OCI-LY1 (cell line): Measurements from ENCODE around the gene NR2F6.

Source experiments
- EZH2 ChIP-seq: fragments of 200-600 bp; sonication (generic), shearing (Covaris generic); IDR thresholded peaks from 2 replicates; pipeline ENCODE4 v1.8.0; 2017; ENCODE audit warnings: borderline replicate concordance, mixed run types, mild to moderate bottlenecking, antibody characterized with exemption, low read length, moderate library complexity, mixed read lengths
- TF ChIP-seq, protein P1 (sequence below): fragments of 200-600 bp; sonication (generic), shearing (Covaris generic); IDR thresholded peaks from 2 replicates; pipeline ENCODE4 v1.5.1; 2017; ENCODE audit warnings: mild to moderate bottlenecking, antibody characterized with exemption, low read length, moderate library complexity, mixed read lengths

DNA sequence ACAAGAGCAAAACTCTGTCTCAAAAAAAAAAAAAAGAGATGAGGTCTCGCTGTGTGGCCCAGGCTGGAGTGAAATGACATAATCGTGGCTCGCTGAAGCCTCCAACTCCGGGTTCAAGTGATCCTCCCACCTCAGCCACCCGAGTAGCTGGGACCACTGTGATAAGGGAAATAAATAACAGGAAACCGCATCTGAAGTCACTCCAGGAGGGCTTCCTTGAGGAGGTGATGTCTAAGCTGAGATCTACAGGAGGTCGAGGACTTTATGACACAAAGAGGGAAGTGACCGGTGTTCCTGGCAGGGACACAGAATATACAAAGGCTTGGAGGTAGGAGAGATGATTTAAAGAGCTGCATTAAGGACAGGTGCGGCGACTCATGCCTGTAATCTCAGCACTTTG, 8.9 kb upstream of the NR2F6 start:
- TF ChIP-seq, protein P1, sequence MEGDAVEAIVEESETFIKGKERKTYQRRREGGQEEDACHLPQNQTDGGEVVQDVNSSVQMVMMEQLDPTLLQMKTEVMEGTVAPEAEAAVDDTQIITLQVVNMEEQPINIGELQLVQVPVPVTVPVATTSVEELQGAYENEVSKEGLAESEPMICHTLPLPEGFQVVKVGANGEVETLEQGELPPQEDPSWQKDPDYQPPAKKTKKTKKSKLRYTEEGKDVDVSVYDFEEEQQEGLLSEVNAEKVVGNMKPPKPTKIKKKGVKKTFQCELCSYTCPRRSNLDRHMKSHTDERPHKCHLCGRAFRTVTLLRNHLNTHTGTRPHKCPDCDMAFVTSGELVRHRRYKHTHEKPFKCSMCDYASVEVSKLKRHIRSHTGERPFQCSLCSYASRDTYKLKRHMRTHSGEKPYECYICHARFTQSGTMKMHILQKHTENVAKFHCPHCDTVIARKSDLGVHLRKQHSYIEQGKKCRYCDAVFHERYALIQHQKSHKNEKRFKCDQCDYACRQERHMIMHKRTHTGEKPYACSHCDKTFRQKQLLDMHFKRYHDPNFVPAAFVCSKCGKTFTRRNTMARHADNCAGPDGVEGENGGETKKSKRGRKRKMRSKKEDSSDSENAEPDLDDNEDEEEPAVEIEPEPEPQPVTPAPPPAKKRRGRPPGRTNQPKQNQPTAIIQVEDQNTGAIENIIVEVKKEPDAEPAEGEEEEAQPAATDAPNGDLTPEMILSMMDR, result no peak
- TF ChIP-seq EZH2, result no peak
